ENCODE data around the gene CAMTA1. TPM values are rescaled to one million over a fixed set of nuclear protein-coding genes. Genes with fewer than 3 reads are reported as not detected.
A peak's percentile ranks its signal among the peaks of the same experiment; 100 is the strongest.

Gene CAMTA1
- total RNA-seq, 2 experiments from 2014 or later = 39.3 to 48.8 TPM

- Mint-ChIP-seq H3K27me3 (no peaks in the 10 kb centered on the region), H3K4me3 (no peak overlapping the region), H3K4me1 (no peaks in the 10 kb centered on the region), H3K36me3 (ENCODE audit: low read depth) (no peaks in the 10 kb centered on the region), H3K9me3 (no peaks in the 10 kb centered on the region), H3K27ac (no peak overlapping the region)
- no peak for DNase-seq
- ChIA-PET POLR2A (no interaction called here), CTCF (no interaction called here)
These were observed 239.8 kb downstream of the CAMTA1 start for GRCh38 chr1:7025013-7025412.

DNA sequence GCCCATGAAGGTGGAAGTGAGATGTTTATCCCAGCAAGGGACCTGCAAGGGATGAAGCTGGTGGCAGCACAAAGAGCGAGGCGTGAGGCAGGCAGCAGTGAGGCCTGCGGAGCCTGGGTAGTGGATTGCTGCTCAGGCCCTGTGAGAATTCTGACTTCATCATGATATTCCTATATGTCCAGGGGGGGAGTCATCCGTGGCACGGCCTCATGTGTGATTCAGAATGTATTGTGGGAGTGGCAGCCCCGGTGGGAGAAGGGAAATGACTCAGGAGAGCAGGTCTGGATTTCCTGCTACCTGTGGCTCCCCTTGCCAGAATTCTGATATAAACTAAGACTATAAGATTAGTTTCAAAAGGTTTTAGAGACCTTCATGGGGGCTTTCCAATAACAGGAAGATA, 240.9 kb downstream of the CAMTA1 start:
- ChIA-PET CTCF (interaction anchor here (0.6 kb wide), 2 partner anchors 69 to 320 kb away, joined by 3 read pairs; no protein-coding TSS in a partner anchor), POLR2A (interaction anchor here (0.7 kb wide), 1 partner anchor 254 kb away, joined by 3 read pairs; no protein-coding TSS in a partner anchor)
- Mint-ChIP-seq H3K27me3 (no peaks in the 10 kb centered on the region), H3K4me3 (no peak overlapping the region), H3K4me1 (no peaks in the 10 kb centered on the region), H3K9me3 (no peaks in the 10 kb centered on the region), H3K36me3 (ENCODE audit: low read depth) (no peaks in the 10 kb centered on the region), H3K27ac (no peak overlapping the region)
- no peak for DNase-seq

- no peak for DNase-seq
- no peaks in the 10 kb centered on the region for H3K27me3 Mint-ChIP-seq
- H3K4me3 Mint-ChIP-seq = no peak overlapping the region
- peaks cover 9% of the 10 kb centered on the region for H3K9me3 Mint-ChIP-seq
- ChIA-PET POLR2A (no interaction called here), CTCF (no interaction called here)
- no peaks in the 10 kb centered on the region for H3K4me1 Mint-ChIP-seq
- no peak overlapping the region for H3K27ac Mint-ChIP-seq
- no peaks in the 10 kb centered on the region for H3K36me3 Mint-ChIP-seq (ENCODE audit: low read depth)
These were observed 247.7 kb downstream of the CAMTA1 start for GRCh38 chr1:7032992-7033391.

- H3K36me3 Mint-ChIP-seq (ENCODE audit: low read depth) = no peaks in the 10 kb centered on the region
- H3K9me3 Mint-ChIP-seq = peaks cover 9% of the 10 kb centered on the region
These were observed 251.1 kb downstream of the CAMTA1 start for GRCh38 chr1:7036386-7036785.

DNA sequence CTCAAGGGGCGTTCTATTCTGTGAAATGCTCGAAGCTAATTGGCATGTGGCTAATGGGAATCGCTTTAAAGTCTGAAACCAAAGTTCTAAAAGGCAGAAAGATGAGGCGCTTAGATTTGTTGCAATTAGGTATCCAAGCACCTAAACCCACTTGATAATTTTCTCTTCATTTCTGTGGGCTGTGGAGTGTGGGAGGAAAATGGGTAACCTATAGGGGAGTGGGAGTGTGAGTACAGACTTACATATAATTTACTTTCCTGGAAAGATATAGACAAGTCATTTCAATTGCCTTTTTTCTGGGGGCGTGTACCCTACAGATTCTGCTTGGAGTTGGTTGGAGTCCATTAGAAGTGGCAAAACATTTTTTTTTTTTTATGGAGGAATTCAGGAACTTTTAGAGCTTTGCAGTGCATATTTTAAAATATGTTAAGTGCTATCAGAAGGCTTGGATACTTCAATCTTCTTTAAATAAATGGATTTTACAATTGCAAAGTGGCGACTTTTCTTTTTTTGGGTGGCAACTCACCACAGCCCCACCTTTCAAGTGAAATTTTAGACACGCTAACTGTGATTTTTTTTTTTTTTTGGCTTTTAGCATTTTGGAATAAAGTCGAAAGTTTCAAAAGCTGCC, 254.5 kb downstream of the CAMTA1 start:
- H3K9me3 Mint-ChIP-seq = no peaks in the 10 kb centered on the region
- H3K27ac Mint-ChIP-seq = no peak overlapping the region
- DNase-seq = no peak
- no peak overlapping the region for H3K4me3 Mint-ChIP-seq
- H3K4me1 Mint-ChIP-seq = no peaks in the 10 kb centered on the region
- no peaks in the 10 kb centered on the region for H3K36me3 Mint-ChIP-seq (ENCODE audit: low read depth)
- ChIA-PET CTCF (no interaction called here), POLR2A (no interaction called here)
- no peaks in the 10 kb centered on the region for H3K27me3 Mint-ChIP-seq

More at GRCh38 chr1:7036386-7036785, 251.1 kb downstream of the CAMTA1 start:
- ChIA-PET CTCF (interaction anchor here (0.6 kb wide), 1 partner anchor 157 kb away, joined by 3 read pairs; no protein-coding TSS in a partner anchor), POLR2A (no interaction called here)
- no peak overlapping the region for H3K27ac Mint-ChIP-seq
- no peak overlapping the region for H3K4me3 Mint-ChIP-seq
- no peak for DNase-seq
- H3K4me1 Mint-ChIP-seq = no peaks in the 10 kb centered on the region
- no peaks in the 10 kb centered on the region for H3K27me3 Mint-ChIP-seq

GRCh38 chr1:7040969-7041695, 255.9 kb downstream of the CAMTA1 start:
- Mint-ChIP-seq H3K9me3 (no peaks in the 10 kb centered on the region), H3K4me3 (no peak overlapping the region), H3K27ac (no peak overlapping the region), H3K4me1 (no peaks in the 10 kb centered on the region), H3K36me3 (ENCODE audit: low read depth) (no peaks in the 10 kb centered on the region), H3K27me3 (no peaks in the 10 kb centered on the region)
- POLR2A ChIA-PET = no interaction called here
- CTCF ChIA-PET = no interaction called here
- no peak for DNase-seq

DNA sequence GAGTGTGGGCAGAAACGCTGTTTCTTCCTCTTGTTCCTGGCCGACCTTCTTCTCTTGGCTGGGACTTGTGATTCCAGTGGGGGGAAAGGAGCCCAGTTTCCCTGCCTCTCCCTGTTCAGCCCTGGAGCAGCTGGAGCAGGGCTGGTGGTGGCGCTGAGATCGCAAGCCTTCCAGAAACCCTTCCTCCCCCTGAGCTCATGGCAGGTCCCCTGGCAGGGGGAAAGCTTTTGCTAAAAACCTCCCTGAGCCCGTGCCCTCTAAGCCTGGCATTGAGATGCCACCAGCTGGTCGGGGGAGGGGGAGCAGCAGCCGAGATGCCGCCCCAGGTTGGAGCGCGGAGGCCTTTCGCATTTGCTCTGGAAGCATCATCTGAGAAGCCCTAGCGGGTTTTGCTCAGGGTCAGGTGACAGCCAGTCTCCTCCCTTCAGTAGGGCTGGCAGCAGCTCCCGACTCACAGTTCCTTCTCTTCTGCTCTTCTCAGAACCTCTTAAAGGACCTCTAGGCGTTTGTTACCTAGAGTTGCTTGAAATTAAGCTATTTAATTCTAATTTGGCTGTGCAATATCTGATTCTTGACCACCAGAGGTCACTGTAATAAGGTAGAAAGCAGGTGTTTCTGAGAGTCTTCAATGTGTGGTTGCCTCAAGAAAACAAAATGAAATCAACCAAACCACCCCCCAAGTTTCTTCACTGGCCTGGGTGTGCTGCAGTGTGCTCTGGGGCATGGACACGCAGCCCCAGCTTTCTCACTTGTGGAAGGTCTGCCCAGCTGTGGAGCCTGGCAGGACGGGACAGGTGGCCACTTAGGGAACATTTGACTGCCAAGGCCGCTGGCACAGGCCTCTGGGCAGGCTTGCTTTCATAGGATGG, 257.3 kb downstream of the CAMTA1 start:
- POLR2A ChIA-PET = no interaction called here
- Mint-ChIP-seq H3K27me3 (no peaks in the 10 kb centered on the region), H3K4me1 (no peaks in the 10 kb centered on the region), H3K9me3 (no peaks in the 10 kb centered on the region), H3K27ac (no peak overlapping the region), H3K36me3 (ENCODE audit: low read depth) (no peaks in the 10 kb centered on the region), H3K4me3 (no peak overlapping the region)
- peak; percentile 8 for DNase-seq
- CTCF ChIA-PET = interaction anchor here (0.5 to 0.6 kb wide), 3 partner anchors 72 to 288 kb away, joined by 3 to 4 read pairs (median 3); no protein-coding TSS in a partner anchor

- H3K9me3 Mint-ChIP-seq = no peaks in the 10 kb centered on the region
- H3K27me3 Mint-ChIP-seq = no peaks in the 10 kb centered on the region
- POLR2A ChIA-PET = no interaction called here
These were observed 257.9 kb downstream of the CAMTA1 start for GRCh38 chr1:7043191-7043549.

DNA sequence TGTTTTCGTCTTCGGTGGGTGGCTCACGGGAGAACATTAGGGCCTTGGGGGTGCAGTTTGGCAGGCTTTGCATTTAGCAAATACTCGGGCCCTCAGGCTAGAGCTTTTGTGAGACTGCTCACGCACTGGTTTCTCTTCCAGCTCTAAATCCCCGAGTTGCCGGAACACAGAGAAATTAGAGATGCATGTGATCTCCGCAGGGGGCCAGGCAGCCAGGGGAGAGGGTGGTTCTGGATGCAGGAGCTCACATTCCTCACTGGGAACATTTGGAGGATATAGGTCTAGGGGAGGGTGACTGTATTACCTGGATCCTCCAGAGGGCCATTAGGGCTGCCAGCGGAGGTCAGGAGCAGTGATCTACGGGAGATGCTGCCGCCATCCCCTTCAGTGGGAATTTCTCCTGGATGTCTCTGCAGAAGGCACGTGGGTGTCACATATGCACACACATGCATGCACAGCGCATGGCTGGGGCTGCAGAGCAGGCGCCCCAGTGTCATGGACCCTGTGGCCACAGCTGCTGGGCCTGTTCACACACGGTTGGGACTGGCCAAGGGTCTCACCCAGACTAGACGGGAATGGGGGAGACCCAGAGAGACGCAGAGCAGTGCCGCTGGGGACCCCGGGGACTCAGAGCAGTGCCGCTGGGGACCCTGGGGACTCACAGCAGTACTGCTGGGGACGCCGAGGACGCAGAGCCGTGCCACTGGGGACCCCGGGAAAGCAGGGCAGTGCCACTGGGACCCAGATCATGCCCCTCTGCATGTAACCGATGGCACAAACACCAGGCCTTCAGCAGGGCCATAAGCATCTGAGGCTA, 258.7 kb downstream of the CAMTA1 start:
- no peaks in the 10 kb centered on the region for H3K36me3 Mint-ChIP-seq (ENCODE audit: low read depth)
- no peaks in the 10 kb centered on the region for H3K27me3 Mint-ChIP-seq
- H3K27ac Mint-ChIP-seq = no peak overlapping the region
- H3K9me3 Mint-ChIP-seq = no peaks in the 10 kb centered on the region
- H3K4me1 Mint-ChIP-seq = no peaks in the 10 kb centered on the region
- H3K4me3 Mint-ChIP-seq = no peak overlapping the region
- no peak for DNase-seq
- CTCF ChIA-PET = interaction anchor here (0.5 kb wide), 1 partner anchor 191 kb away, joined by 3 read pairs; no protein-coding TSS in a partner anchor
- POLR2A ChIA-PET = no interaction called here

More at GRCh38 chr1:7043191-7043549, 257.9 kb downstream of the CAMTA1 start:
- Mint-ChIP-seq H3K4me1 (no peaks in the 10 kb centered on the region), H3K36me3 (ENCODE audit: low read depth) (no peaks in the 10 kb centered on the region), H3K27ac (no peak overlapping the region), H3K4me3 (no peak overlapping the region)
- CTCF ChIA-PET = no interaction called here
- DNase-seq = no peak

- Mint-ChIP-seq H3K4me3 (no peak overlapping the region), H3K4me1 (no peaks in the 10 kb centered on the region), H3K27ac (no peak overlapping the region), H3K36me3 (ENCODE audit: low read depth) (no peaks in the 10 kb centered on the region), H3K27me3 (no peaks in the 10 kb centered on the region), H3K9me3 (no peaks in the 10 kb centered on the region)
- POLR2A ChIA-PET = no interaction called here
- no peak for DNase-seq
- CTCF ChIA-PET = no interaction called here
These were observed 260.6 kb downstream of the CAMTA1 start for GRCh38 chr1:7045897-7046296.

GRCh38 chr1:7046314-7046713, 261.1 kb downstream of the CAMTA1 start:
- no peaks in the 10 kb centered on the region for H3K27me3 Mint-ChIP-seq
- ChIA-PET CTCF (no interaction called here), POLR2A (no interaction called here)
- H3K4me3 Mint-ChIP-seq = no peak overlapping the region
- H3K4me1 Mint-ChIP-seq = no peaks in the 10 kb centered on the region
- no peak for DNase-seq
- no peaks in the 10 kb centered on the region for H3K36me3 Mint-ChIP-seq (ENCODE audit: low read depth)
- H3K27ac Mint-ChIP-seq = no peak overlapping the region
- H3K9me3 Mint-ChIP-seq = no peaks in the 10 kb centered on the region

- CTCF ChIA-PET = no interaction called here
- no peak overlapping the region for H3K27ac Mint-ChIP-seq
- POLR2A ChIA-PET = no interaction called here
- no peaks in the 10 kb centered on the region for H3K36me3 Mint-ChIP-seq (ENCODE audit: low read depth)
- H3K9me3 Mint-ChIP-seq = no peaks in the 10 kb centered on the region
- no peak overlapping the region for H3K4me3 Mint-ChIP-seq
- H3K27me3 Mint-ChIP-seq = no peaks in the 10 kb centered on the region
- DNase-seq = no peak
- H3K4me1 Mint-ChIP-seq = no peaks in the 10 kb centered on the region
These were observed 261.6 kb downstream of the CAMTA1 start for GRCh38 chr1:7046891-7047290.
